NCI-H446 (cell line): ENCODE data around the gene RARG.

Experiments
- DNase-seq, 2 experiments: peaks; one replicate each; lab custom pipeline; 2025; lab: John Stamatoyannopoulos, UW

Gene RARG

DNA sequence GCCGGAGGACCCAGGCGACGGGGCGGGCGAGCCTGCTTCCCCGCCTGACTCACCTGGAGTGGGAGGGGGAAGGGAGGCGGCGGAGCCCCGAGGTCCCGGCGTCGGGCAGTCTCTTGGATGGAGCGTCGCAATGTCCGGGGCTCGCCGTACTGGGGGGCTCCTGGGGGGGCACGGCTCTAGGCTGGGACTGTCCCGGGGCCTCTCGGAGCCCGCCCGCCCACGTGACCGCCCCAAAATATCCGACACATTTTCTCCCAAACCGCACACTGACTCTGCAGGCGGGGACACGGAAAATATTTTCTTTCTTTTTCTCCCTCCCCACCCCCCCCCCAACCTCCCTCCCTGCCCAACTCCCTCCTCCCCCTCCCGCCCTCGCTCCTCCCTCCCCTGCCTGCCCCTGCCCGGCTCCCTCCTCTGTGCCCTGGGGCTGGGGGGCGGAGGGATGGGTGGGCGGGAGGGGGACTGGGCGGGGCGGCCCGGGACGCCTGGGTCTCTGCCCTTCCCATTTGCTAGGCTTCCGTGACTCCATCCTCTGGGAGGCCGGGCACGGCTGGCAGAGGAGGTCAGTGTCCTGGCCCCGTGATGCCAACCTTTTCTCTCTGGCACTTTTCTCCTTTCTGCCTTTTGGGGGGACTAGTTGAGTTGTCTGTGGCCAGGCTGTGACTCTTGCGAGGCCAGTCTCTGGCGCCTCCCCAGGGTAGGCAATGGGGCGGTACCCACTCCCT is at the start of gene RARG:
Gene RARG (minus strand): TSS at position 289 of the 725 bp plus-strand sequence. CDS start 4,664 bp downstream, outside the sequence.
- DNase-seq = peak in 1 of 2 experiments; percentile 44

- no peak for DNase-seq
Measured at GRCh38 chr12:53279888-53280498, 48.0 kb upstream of the RARG start.

DNA sequence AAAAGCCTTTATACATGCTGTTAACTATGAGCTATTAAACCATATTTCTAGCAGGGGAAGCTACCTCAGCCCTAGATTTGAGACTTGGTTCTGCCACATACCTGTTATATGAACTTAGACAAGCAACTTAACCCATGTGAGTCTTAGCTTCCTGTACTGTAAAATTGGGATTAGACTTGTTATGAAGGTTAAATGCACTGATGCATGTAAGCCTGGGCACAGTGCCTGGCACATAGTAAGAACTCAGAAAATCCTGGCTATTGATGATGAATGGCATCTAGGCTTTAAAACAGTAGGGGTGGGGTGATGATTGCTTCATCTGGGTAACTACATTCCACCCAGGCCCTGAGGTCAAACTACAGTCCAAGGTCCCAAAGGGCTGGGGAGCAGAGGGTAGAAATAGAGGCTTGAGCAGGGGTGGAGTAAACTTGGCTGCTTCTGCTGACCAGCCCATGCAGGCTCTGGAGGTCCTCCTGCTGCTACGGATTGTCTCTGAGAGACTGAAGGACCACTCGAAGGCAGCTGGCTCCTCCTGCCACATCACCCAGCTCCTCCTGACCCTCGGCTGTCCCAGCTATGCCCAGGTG is 47.4 kb upstream of the RARG start:
- DNase-seq = no peak

- DNase-seq = no peak
Measured at GRCh38 chr12:53277981-53278380, 46.0 kb upstream of the RARG start.

GRCh38 chr12:53276511-53276910 is 44.5 kb upstream of the RARG start:
- DNase-seq = no peak

DNA sequence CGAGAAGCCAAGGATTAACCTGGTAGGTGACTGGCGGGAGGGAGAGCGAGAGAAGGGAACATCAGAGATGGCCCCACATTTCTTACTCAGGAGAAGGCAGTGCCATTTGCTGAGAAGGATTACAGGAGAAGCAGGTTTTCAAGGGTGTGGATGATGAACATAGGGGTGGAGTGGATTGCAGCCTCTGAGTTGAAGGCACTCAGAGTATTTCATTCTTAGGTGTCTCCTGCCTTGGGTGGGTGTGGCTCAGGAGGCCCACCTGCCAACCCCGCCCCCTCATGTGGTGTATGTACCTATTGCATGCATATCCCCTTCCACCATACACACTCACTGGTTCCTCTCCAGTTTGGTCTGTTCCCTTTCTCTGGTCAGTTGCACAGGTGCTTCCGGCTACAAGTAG is 42.4 kb upstream of the RARG start:
- no peak for DNase-seq

- no peak for DNase-seq
Measured at GRCh38 chr12:53268630-53269562, 36.9 kb upstream of the RARG start.

DNA sequence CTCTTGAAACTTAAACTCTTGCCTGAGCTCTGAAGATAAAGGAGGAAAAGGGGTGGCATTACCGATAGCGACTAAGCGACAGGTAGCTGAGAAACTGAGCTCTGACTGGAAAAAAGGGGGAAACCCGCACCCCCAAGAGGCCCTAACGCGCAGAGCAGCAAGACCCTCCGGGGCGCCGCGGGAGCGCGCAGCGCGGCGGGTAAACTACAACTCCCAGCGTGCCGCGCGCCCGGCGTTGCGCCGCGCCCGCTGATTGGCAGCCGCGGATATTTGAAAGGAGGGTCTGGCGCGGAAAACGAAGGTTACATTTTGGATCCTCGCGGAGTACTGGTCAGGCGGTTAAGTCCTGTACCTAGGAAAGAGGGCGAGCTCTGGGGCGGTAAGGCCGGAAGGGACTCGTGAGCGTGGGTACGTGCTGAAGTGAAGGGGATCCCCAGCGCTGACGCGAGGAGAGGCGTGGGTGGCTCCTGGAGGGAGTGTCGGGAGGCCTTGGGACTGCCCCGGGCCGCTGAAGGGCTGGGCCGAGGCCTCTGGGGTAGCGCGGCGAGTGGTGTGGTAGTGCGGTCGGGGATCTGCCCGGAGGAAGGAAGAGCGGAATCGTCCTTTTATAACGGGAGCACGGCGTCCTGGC is 36.1 kb upstream of the RARG start, which contains the start of gene ESPL1:
Gene ESPL1 (plus strand): TSS at position 301 of the 631 bp plus-strand sequence. CDS start 468 bp downstream, outside the sequence.
- peak; percentile 38 to 71 for DNase-seq

- DNase-seq = no peak
Measured at GRCh38 chr12:53267306-53267998, 35.4 kb upstream of the RARG start.

- no peak for DNase-seq
Measured at GRCh38 chr12:53265783-53266182, 33.8 kb upstream of the RARG start.

GRCh38 chr12:53259891-53260290 is 27.9 kb upstream of the RARG start:
- DNase-seq = no peak

DNA sequence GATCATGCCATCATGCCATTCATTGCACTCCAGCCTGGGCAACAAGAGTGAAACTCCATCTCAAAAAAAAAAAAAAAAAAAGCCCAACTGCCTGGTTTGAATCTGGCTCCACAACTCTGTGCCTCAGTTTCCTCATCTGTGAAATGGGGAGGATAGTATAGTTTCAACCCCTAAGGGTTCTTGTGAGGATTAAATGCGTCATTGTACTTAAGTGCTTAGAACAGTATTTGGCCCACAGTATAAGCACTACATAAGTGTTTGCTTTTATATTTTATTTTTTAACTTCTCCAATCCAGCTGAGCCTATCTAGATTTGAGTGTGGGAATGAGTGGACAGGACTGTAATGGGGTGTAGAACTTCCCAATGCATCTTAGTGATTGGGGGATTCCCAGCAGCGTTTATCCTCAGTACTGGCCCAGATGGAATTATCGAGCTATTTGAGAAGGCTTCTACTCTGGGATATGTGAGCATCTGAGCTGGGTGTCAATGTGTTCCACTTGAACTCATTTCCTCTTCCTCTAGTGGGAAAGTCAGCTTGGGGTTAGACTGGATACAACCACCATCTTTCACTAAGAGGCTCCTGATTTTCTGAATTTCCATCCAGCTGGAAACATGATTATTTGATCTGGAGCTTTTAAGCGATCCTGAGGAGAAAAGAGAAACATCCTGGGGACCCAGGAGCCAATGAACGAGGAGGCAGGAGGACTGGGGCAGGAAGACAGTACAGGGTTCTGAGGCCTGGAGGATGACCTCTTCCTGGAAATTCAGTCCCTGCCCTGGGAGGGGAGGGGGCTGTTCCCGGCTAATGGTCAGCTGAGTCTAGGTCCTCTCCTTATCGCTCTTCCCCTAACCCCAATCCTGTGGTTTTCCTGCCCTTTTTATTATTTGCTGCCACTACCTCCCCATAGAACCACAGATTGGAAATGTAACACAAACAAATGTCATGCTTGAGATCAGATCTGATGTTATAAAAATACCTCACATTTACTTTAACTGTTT is 26.8 kb upstream of the RARG start:
- DNase-seq = no peak

DNA sequence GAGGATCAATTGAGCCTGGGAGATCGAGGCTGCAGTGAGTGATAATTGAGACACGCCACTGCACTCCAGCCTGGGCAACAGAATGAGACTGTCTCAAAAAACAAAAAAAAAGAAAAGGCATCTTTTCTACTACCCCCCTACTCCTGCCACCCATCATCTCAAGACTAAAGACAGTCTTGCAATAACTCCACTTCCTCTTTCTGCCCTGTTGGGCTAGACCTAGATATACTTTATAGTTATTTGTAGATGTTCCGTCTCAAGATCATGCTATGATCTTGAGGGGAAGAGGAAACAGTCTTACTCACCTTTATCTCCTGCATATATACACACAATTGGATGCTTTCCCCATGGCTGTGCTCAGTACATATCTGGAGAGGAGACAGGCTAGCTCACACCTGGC is 24.0 kb upstream of the RARG start:
- DNase-seq = no peak

GRCh38 chr12:53254816-53255545 is 23.0 kb upstream of the RARG start:
- DNase-seq = no peak

- no peak for DNase-seq
Measured at GRCh38 chr12:53253298-53253697, 21.3 kb upstream of the RARG start.

DNA sequence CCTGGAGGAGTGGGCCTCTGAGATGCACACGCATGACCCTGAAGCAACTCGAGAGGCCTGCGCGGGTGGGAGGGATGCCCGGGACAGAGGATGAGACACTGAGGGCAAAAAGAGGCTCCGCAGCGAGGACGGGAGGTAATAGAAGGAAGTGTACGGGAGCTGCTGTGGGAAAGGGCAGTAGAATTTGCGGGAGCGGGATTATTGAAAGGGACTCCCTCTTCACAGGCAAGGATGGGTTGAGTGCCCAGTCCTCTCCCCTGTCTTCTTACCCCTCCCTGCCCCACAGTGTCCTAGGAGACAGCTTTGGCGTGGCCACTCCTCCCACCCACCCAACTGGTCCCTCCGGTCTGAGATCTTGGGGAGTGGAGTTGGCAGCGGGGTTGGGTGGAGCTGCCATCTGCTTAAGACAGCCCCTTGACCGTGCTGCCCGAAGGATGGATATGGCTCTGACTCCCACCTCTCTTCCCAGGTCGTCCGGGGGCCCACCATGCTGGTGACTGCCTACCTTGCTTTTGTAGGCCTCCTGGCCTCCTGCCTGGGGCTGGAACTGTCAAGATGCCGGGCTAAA is 20.4 kb upstream of the RARG start:
- DNase-seq = no peak

GRCh38 chr12:53251477-53252348 is 19.7 kb upstream of the RARG start:
- peak in 1 of 2 experiments; percentile 85 for DNase-seq

DNA sequence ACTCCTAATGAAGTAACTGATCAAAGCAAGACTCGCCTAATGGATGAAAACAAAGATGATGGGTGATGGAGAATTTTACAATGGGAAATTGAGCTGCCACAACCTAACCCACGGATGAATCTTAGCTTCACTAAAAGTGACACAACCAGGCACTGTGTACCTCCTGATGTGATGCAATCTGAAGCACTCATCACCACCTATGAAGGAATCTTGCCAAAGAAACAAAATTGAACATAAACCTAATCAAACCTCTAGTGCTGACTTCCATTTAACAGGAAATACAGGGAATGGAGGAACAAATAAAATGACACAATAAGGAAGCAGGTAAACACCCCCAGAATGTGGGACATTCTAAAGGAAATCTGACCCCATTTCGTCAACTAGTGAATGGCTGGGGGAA is 13.3 kb upstream of the RARG start:
- no peak for DNase-seq
